HEK293 (cell line): Measurements from ENCODE around the gene OR2L5.

Experiments
- CTCF ChIP-seq: fragments of 450-650 bp; formaldehyde crosslinking; IDR thresholded peaks from 2 replicates; pipeline ENCODE4 v1.5.1; 2016; ENCODE audit warnings: missing biosample characterization, missing genetic modification characterization
- ELK4 ChIP-seq: IDR thresholded peaks from 2 replicates; pipeline ENCODE4 v1.6.1; 2011; ENCODE audit warnings: mild to moderate bottlenecking, low read depth, low read length, borderline replicate concordance

DNA sequence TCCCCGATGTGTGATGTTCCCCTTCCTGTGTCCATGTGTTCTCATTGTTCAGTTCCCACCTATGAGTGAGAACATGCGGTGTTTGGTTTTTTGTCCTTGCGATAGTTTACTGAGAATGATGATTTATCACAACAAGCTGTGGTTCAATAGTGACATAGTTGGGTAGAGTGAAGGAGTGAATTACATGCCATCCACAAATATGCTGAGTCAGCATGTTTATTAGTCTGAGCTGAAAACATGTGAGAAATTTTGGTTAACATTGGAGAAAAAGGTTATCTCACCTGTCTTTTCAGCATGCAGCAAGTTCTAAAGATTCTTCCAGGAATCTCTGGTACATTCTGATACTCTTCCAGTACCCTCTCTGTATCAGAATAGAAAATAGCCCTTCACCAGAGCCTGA is 52.1 kb downstream of the OR2L5 start:
- TF ChIP-seq CTCF (no peak), ELK4 (no peak)
